ENCODE results near the gene MAPK1. TPM values are rescaled to one million over a fixed set of nuclear protein-coding genes. Genes with fewer than 3 reads are reported as not detected.

Gene MAPK1
- total and polyA plus RNA-seq, 9 of the 15 experiments (the other 6 are each of a cell fraction or from before 2014, with no cell fraction given) = 46.3 to 575 (median 283) TPM

- FAIRE-seq = no peak
- Histone ChIP-seq H3K9ac (ENCODE audit: insufficient read depth in 1 of 2, low read depth in 2 of 2, low read length in 2 of 2) (peak overlapping the region in 1 of 2 experiments; percentile 39; a peak in 1 of 4 replicates), H2AFZ (ENCODE audit: low read depth, low read length) (no peak overlapping the region), H3K4me2 (ENCODE audit: insufficient read depth, low read length) (no peak overlapping the region), H3K27me3 (ENCODE audit: control insufficient read depth in 2 of 2, insufficient read depth in 2 of 2, low read length in 2 of 2) (no peaks in the 10 kb centered on the region), H3K79me2 (ENCODE audit: control insufficient read depth, insufficient read depth, low read length) (peaks cover 99% of the 10 kb centered on the region), H3K4me1 (replicated peaks in 1 of 2; ENCODE audit: control insufficient read depth in 2 of 2, insufficient read depth in 2 of 2, low read length in 2 of 2) (peaks cover 20 to 49% of the 10 kb centered on the region in 2 experiments), H3K27ac (ENCODE audit: extremely low read depth, low read depth, low read length) (no peak overlapping the region), H3K4me3 (no peak overlapping the region), H3K36me3 (ENCODE audit: control insufficient read depth, insufficient read depth, low read length) (peaks cover 65% of the 10 kb centered on the region), H3K9me3 (replicated peaks; ENCODE audit: control insufficient read depth, insufficient read depth, low read depth, low read length) (no peaks in the 10 kb centered on the region), H4K20me1 (replicated peaks; ENCODE audit: control insufficient read depth, insufficient read depth, low read length) (peaks cover 70% of the 10 kb centered on the region), H3K9me1 (ENCODE audit: control insufficient read depth, insufficient read depth, low read length) (peaks cover 23% of the 10 kb centered on the region)
- 87% methylated on average over 10 of the region's 10 CpGs for WGBS (ENCODE audit: insufficient coverage, low coverage, missing lambda C conversion rate)
- ATAC-seq = no peak
- 0 out of 2 replicates have a peak, but pooled peaks have one; percentile 15 for TF ChIP-seq PREB (CRISPR knock-in tag; IDR thresholded peaks at IDR 0.05)
- 0 out of 2 replicates have a peak, but pooled peaks have one; percentile 52 for TF ChIP-seq KAT7 (CRISPR knock-in tag; IDR thresholded peaks at IDR 0.05; ENCODE audit: borderline replicate concordance)
- no peak for TF ChIP-seq SNIP1 (IDR thresholded peaks at IDR 0.05; ENCODE audit: low read depth)
- ChIA-PET CTCF (ENCODE audit: low intra/inter-chr PET ratio) (interaction anchor here (1.2 kb wide), 1 partner anchor 82 kb away, joined by 4 read pairs; no protein-coding TSS in a partner anchor), POLR2A (interaction anchor here (0.5 to 45.6 kb wide), 19 partner anchors 9 to 198 kb away, joined by 3 to 1351 read pairs (median 4); partner anchors contain the start of genes MAPK1 and PPM1F)
- in situ Hi-C loops (cut with MboI) = no loop called here
- intact Hi-C loops (cut with micrococcal nuclease) = no loop called here
- peak in 3 of 4 experiments; percentile 38 to 57 (median 53) for DNase-seq (ENCODE audit: extremely low read depth in 1 of 4, low spot score in 3 of 4)
- BruUV-seq (replicated peaks) = no TSS peak
Measured at GRCh38 chr22:21856197-21856596, 11.2 kb downstream of the MAPK1 start.

- H3K27me3 ChIP-seq (ENCODE audit: control insufficient read depth in 2 of 2, insufficient read depth in 2 of 2, low read length in 2 of 2) = no peaks in the 10 kb centered on the region
- peaks cover 99% of the 10 kb centered on the region for H3K79me2 ChIP-seq (ENCODE audit: control insufficient read depth, insufficient read depth, low read length)
- FAIRE-seq = no peak
- H2AFZ ChIP-seq (ENCODE audit: low read depth, low read length) = no peak overlapping the region
- peaks cover 62% of the 10 kb centered on the region for H3K36me3 ChIP-seq (ENCODE audit: control insufficient read depth, insufficient read depth, low read length)
- BruUV-seq (replicated peaks) = no TSS peak
- H3K27ac ChIP-seq (ENCODE audit: extremely low read depth, low read depth, low read length) = no peak overlapping the region
- no peak overlapping the region for H3K4me2 ChIP-seq (ENCODE audit: insufficient read depth, low read length)
- no peaks in the 10 kb centered on the region for H3K9me3 ChIP-seq (replicated peaks; ENCODE audit: control insufficient read depth, insufficient read depth, low read depth, low read length)
- H3K9me1 ChIP-seq (ENCODE audit: control insufficient read depth, insufficient read depth, low read length) = peaks cover 19% of the 10 kb centered on the region
- H3K9ac ChIP-seq (ENCODE audit: insufficient read depth in 1 of 2, low read depth in 2 of 2, low read length in 2 of 2) = peak overlapping the region in 1 of 2 experiments; percentile 26; a peak in 1 of 4 replicates
- ChIA-PET POLR2A (interaction anchor here (0.5 to 45.6 kb wide), 18 partner anchors 9 to 136 kb away, joined by 3 to 1351 read pairs (median 4); partner anchors contain the start of genes MAPK1 and PPM1F), CTCF (ENCODE audit: low intra/inter-chr PET ratio) (interaction anchor here (1.2 kb wide), 1 partner anchor 83 kb away, joined by 4 read pairs; no protein-coding TSS in a partner anchor)
- H3K4me3 ChIP-seq = no peak overlapping the region
- H3K4me1 ChIP-seq (replicated peaks in 1 of 2; ENCODE audit: control insufficient read depth in 2 of 2, insufficient read depth in 2 of 2, low read length in 2 of 2) = peaks cover 15 to 44% of the 10 kb centered on the region in 2 experiments
- intact Hi-C loops (cut with micrococcal nuclease) = no loop called here
- WGBS (ENCODE audit: insufficient coverage, low coverage, missing lambda C conversion rate) = 60% methylated on average over 6 of the region's 6 CpGs
- in situ Hi-C loops (cut with MboI) = no loop called here
- peak; percentile 60 to 71 (median 69) for DNase-seq (ENCODE audit: extremely low read depth in 1 of 4, low spot score in 3 of 4)
- H4K20me1 ChIP-seq (replicated peaks; ENCODE audit: control insufficient read depth, insufficient read depth, low read length) = peaks cover 64% of the 10 kb centered on the region
- peak; percentile 28 for ATAC-seq
- TF ChIP-seq KLF16 (IDR thresholded peaks at IDR 0.05) (no peak), USF1 (CRISPR knock-in tag; IDR thresholded peaks at IDR 0.05) (peak; percentile 72), HMGXB4 (CRISPR knock-in tag; IDR thresholded peaks at IDR 0.05) (peak; percentile 59; the same call in 1 of the 2 replicates), ZNF398 (CRISPR knock-in tag; IDR thresholded peaks at IDR 0.05) (no peak)
Measured at GRCh38 chr22:21855676-21856075, 11.8 kb downstream of the MAPK1 start.
